GM12878 (cell line): ENCODE data around the gene CCDC9B. TPM values are rescaled to one million over a fixed set of nuclear protein-coding genes. Genes with fewer than 3 reads are reported as not detected.

ENCODE experiments used
- ATAC-seq: fragments of 200-7000 bp; cut with Tn5 transposase; 3 replicates; pipeline ENCODE4 v1.9.1; 2020; ENCODE audit warnings: mild to moderate bottlenecking, moderate library complexity
- BruUV-seq: library from RNA; stranded (reverse); fragments of 400-500 nt; replicated peaks from 2 replicates; lab custom pipeline; 2021; lab: Mats Ljungman, UMichigan
- CTCF ChIA-PET: fragments of 300-600 bp; sonication (Branson Sonifier 250); formaldehyde crosslinking; extraction: SDS; loops from one replicate; lab custom pipeline; 2021; ENCODE audit warnings: inconsistent platforms; lab: Yijun Ruan, JAX
- POLR2A ChIA-PET: fragments of 350-600 bp; formaldehyde crosslinking; extraction: SDS; loops from one replicate; lab custom pipeline; 2021; ENCODE audit warnings: inconsistent platforms; lab: Charles Lee
- RAD21 ChIA-PET: fragments of 300-600 bp; sonication (Branson Sonifier 250); formaldehyde crosslinking; loops from one replicate; lab custom pipeline; 2023; ENCODE audit warnings: antibody characterized with exemption; ENCODE audit not compliant: unreplicated experiment; lab: Charles Lee
- SMC1A ChIA-PET: fragments of 300-600 bp; sonication (Branson Sonifier 250); formaldehyde crosslinking; loops from one replicate; lab custom pipeline; 2023; ENCODE audit not compliant: unreplicated experiment, uncharacterized antibody; lab: Charles Lee
- DNase-seq: peaks from one replicate; pipeline ENCODE4 v3.0.0-alpha.2; 2011; ENCODE audit warnings: low read depth, low spot score
- FAIRE-seq: peaks from 3 replicates; lab custom pipeline; 2011; peaks lifted over from hg19 to GRCh38; lab: Jason Lieb, UNC
- H2AFZ ChIP-seq: 2 replicates; pipeline ENCODE4 v1.6.0; 2011; ENCODE audit warnings: low read depth, low read length, control low read depth; ENCODE audit not compliant: control insufficient read depth
- H3K27ac ChIP-seq: 2 replicates; pipeline ENCODE4 v1.5.1; 2011; ENCODE audit warnings: control low read depth; ENCODE audit not compliant: control insufficient read depth, insufficient read depth
- H3K27me3 ChIP-seq, 2 experiments: replicated peaks in 1 of 2; 2 replicates each; pipeline versions ENCODE4 v1.6.0 to v1.6.1; 2011; ENCODE audit warnings: low read length in 1 of 2; ENCODE audit not compliant: control insufficient read depth in 2 of 2, insufficient read depth in 2 of 2
- H3K36me3 ChIP-seq, 2 experiments: 2 replicates each; pipeline ENCODE4 v1.5.1; 2011; ENCODE audit warnings: low read length in 1 of 2; ENCODE audit not compliant: control insufficient read depth in 2 of 2, insufficient read depth in 2 of 2
- H3K4me1 ChIP-seq: 2 replicates; pipeline ENCODE4 v1.6.1; 2011; ENCODE audit warnings: mild to moderate bottlenecking, low read length, moderate library complexity, mixed read lengths; ENCODE audit not compliant: control insufficient read depth, insufficient read depth
- H3K4me2 ChIP-seq: 2 replicates; pipeline ENCODE4 v1.6.0; 2011; ENCODE audit warnings: control low read depth; ENCODE audit not compliant: control insufficient read depth, insufficient read depth
- H3K4me3 ChIP-seq: fragments of 200-600 bp; sonication (generic); 2 replicates; pipeline ENCODE4 v1.5.1; 2016
- H3K79me2 ChIP-seq: 2 replicates; pipeline ENCODE4 v1.6.0; 2011; ENCODE audit warnings: low read length; ENCODE audit not compliant: control insufficient read depth, insufficient read depth
- H3K9ac ChIP-seq: 2 replicates; pipeline ENCODE4 v1.8.0; 2011; ENCODE audit warnings: low read length, control low read depth, mixed read lengths; ENCODE audit not compliant: control insufficient read depth, insufficient read depth
- H3K9me3 ChIP-seq: replicated peaks from 3 replicates; pipeline ENCODE4 v1.5.1; 2011; ENCODE audit warnings: mild to moderate bottlenecking, low read length; ENCODE audit not compliant: control insufficient read depth, insufficient read depth
- H4K20me1 ChIP-seq: 2 replicates; pipeline ENCODE4 v1.6.0; 2011; ENCODE audit not compliant: control insufficient read depth, insufficient read depth
- HDGF ChIP-seq: fragments of 450-650 bp; IDR thresholded peaks from 2 replicates; pipeline ENCODE4 v1.6.1; 2016; ENCODE audit warnings: antibody characterized with exemption
- NFYA ChIP-seq: IDR thresholded peaks from 2 replicates; pipeline ENCODE4 v1.6.1; 2011; ENCODE audit warnings: low read depth, mild to moderate bottlenecking, low read length, improper control_type of control experiment, borderline replicate concordance
- SIN3A ChIP-seq: IDR thresholded peaks from 2 replicates; pipeline ENCODE4 v1.6.1; 2012; ENCODE audit warnings: low read depth, low read length, improper control_type of control experiment
- WGBS: methylation state at CpG from one replicate; pipeline ENCODE4 v1.1.6; 2016; ENCODE audit warnings: low lambda C conversion rate; ENCODE audit not compliant: insufficient replicate concordance, insufficient coverage; ENCODE audit errors: missing lambda C conversion rate; 5-methylcytosine and 5-hydroxymethylcytosine counted together
- in situ Hi-C: fragments of 300-500 bp; cut with MboI; formaldehyde crosslinking; loops from 9 replicates; pipeline ENCODE4 v1.14.3; 2018; ENCODE audit warnings: mixed read lengths
- intact Hi-C: fragments of 100-400 bp; cut with micrococcal nuclease; formaldehyde crosslinking; loops from one replicate; pipeline ENCODE4 v1.14.2; 2022; ENCODE audit not compliant: unreplicated experiment
- polyA plus RNA-seq, 11 experiments: library from polyadenylated mRNA; depleted of rRNA in 4 of 11; unstranded in 6 of 11; stranded (reverse) in 5 of 11; fragments of >200 nt; fragmentation: Nextera tagmentation in 4 of 11; fragmentation: Illumina TruSeq in 1 of 11; extraction: Ambion mirVana in 4 of 11; extraction: Trizol in 1 of 11; gene quantifications; 1 replicate in 1 of 11; 2 replicates in 10 of 11; pipeline versions ENCODE4 v1.2.1 to v1.2.3, GENCODE V29; 2011 to 2016; ENCODE audit warnings: inconsistent platforms in 2 of 11, missing spikeins in 2 of 11, low read depth in 1 of 11
- total RNA-seq, 4 experiments: library from RNA; depleted of rRNA in 3 of 4; stranded (reverse); fragments of >200 nt in 3 of 4; fragmentation: Illumina TruSeq in 1 of 4; extraction: Trizol in 1 of 4; gene quantifications; 2 replicates each; pipeline versions ENCODE4 v1.2.1 to v1.2.3, GENCODE V29; 2013 to 2021

Gene CCDC9B
- total and polyA plus RNA-seq, 10 of the 15 experiments (the other 5 are each of a cell fraction or from before 2014, with no cell fraction given), result 0.01 to 0.08 (median 0.03) TPM; not detected in 6

DNA sequence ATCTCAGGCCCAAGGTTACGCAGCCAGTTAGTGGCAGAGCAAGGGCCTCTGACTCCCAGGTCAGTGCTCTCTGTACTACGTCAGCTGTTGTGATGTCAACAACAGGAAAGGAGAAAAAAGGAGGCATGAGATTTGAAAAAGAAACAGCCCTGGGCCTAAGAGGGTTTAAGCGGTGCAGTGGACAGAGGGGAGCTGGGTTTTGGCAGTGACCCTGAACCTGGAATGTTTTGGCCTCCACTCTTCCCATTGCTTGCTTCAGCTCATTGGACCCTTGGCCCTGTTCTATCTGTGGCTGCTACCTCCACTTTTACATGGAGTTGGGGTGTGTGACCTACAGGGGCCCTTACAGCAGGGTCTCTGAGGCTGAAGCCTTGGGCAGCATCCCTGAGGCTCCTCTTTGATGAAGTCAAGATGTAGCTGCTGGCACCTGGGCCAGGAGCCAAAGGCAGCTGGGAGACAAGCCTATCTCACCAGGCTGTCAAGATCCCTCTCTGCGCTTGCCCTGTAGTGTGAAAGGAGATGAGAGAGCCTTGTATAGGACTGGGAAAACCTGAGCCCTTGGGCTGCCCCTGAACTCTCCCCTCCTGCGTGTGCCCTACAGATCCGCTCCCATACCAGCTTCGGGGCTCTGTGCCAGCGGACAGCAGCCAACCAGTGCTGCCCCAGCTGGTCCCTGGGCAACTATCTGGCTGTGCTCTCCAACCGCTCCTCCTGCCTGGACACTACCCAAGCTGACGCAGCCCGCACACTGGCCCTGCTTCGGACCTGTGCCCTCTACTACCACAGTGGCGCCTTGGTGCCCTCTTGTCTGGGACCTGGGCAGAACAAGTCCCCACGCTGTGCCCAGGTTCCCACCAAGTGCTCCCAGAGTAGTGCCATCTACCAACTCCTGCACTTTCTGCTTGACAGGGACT, 26.0 kb upstream of the CCDC9B start:
- ATAC-seq, result no peak
- CTCF ChIA-PET, result interaction anchor here (1.2 to 7.5 kb wide), 8 partner anchors 23 to 140 kb away, joined by 3 to 58 read pairs (median 7); partner anchors contain the start of genes CCDC9B and IVD

More for the DNA sequence above, 26.0 kb upstream of the CCDC9B start:
- FAIRE-seq (no peak), DNase-seq (no peak)
- H2AFZ ChIP-seq, result no peak overlapping the region
- no peak overlapping the region for H3K9ac ChIP-seq
- no peak overlapping the region for H3K27ac ChIP-seq
- H3K4me3 ChIP-seq, result no peak overlapping the region
- no peaks in the 10 kb centered on the region for H3K9me3 ChIP-seq
- 86% methylated on average over 14 of the region's 14 CpGs for WGBS
- no peak for TF ChIP-seq NFYA
- no peak for TF ChIP-seq HDGF
- TF ChIP-seq SIN3A, result no peak
- peaks cover 3 to 5% of the 10 kb centered on the region in 2 experiments for H3K27me3 ChIP-seq
- no peaks in the 10 kb centered on the region for H3K36me3 ChIP-seq
- intact Hi-C loops (no loop called here), in situ Hi-C loops (no loop called here)
- SMC1A ChIA-PET, result interaction anchor here (0.8 to 1.3 kb wide), 3 partner anchors 9 to 25 kb away, joined by 3 to 5 read pairs (median 4); partner anchors contain the start of gene KNSTRN
- POLR2A ChIA-PET, result interaction anchor here (0.5 kb wide), 1 partner anchor 12 kb away, joined by 4 read pairs; no protein-coding TSS in a partner anchor
- no peaks in the 10 kb centered on the region for H4K20me1 ChIP-seq
- H3K79me2 ChIP-seq, result no peaks in the 10 kb centered on the region
- no TSS peak for BruUV-seq
- RAD21 ChIA-PET, result interaction anchor here (1.4 kb wide), 1 partner anchor 22 kb away, joined by 4 read pairs; no protein-coding TSS in a partner anchor
- H3K4me2 ChIP-seq, result no peak overlapping the region
- peaks cover 8% of the 10 kb centered on the region for H3K4me1 ChIP-seq
